Ureter (tissue), 1 donor: ENCODE data around the gene SH3BP1. TPM values are rescaled to one million over a fixed set of nuclear protein-coding genes. Genes with fewer than 3 reads are reported as not detected.
"Not testable (repeated sequence)": the region's sequence is repeated elsewhere in the genome, so short reads cannot be mapped to it uniquely, and the experiment has no call there.

Source experiments
- DNase-seq: peaks from one replicate; pipeline ENCODE4 v3.0.0-alpha.2; 2020; ENCODE audit warnings: low spot score
- total RNA-seq: library from RNA; stranded (reverse); gene quantifications from one replicate; pipeline ENCODE4 v1.2.4, GENCODE V29; 2023
- donor health status: DM: yes; HTN: yes; CAD: no.

Gene SH3BP1
- total RNA-seq: 56.2 TPM

DNA sequence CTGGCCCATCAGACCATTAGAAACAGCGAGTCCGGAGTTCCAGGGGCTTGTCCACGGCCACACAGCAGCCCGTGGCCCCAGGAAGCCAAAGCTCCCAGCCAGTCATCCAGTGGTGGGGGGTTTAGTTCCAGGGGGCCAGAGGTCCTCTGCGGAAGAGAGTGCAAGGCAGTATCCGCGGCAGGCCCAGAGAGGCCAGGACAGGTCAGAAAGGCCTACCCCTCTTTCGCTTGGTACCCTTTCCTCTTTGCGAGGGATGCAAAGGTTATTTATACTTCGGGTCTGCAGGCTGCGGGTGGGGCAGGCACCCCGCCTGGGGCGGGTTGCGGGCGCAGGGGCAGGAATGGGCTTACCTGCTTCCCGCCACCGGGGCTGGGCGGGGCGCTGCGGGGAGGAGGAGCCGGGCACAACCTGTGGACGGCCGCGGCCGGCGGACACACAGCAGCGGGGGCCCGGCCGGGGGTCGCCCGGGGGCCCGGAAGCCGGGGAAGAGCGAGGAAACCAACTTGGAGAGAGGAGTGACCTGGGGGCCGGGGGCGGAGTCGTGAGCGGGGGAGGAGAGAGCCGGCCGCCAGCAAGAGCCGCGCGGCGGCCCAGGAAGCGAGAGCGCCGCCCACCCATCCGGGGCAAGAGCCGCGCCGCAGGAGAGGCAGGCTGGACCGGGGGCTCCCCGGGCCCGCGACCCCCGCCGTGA is at the start of gene SH3BP1:
Gene SH3BP1, plus strand, starts transcription at position 600 of the 691 bp plus-strand sequence. CDS start 119 bp downstream, outside the sequence.
- peak; percentile 72 for DNase-seq

- not testable (repeated sequence) for DNase-seq
Measured at GRCh38 chr22:37591081-37591480, 48.4 kb upstream of the SH3BP1 start.

DNA sequence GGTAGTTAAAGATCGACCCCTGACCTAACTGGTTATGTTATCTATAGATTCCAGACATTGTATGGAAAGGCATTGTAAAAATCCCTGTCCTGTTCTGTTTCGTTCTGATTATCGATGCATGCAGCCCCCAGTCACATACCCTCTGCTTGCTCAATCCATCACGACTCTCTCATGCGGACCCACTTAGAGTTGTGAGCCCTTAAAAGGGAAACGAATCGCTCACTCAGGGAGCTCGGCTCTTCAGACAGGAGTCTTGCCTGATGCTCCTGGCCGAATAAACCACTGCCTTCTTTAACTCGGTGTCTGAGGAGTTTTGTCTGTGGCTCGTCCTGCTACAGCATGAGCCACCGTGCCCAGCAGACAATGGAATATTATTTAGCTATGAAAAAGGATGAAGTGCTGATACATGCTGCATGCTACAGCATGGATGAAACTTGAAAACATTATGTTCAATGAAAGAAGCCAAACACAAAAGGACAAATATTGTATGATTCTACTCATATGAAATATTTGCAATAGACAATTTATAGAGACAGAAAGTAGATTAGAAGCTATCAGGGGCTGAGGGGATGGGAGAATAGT is 47.6 kb upstream of the SH3BP1 start:
- no peak for DNase-seq

GRCh38 chr22:37594237-37594636 is 45.2 kb upstream of the SH3BP1 start:
- no peak for DNase-seq

DNA sequence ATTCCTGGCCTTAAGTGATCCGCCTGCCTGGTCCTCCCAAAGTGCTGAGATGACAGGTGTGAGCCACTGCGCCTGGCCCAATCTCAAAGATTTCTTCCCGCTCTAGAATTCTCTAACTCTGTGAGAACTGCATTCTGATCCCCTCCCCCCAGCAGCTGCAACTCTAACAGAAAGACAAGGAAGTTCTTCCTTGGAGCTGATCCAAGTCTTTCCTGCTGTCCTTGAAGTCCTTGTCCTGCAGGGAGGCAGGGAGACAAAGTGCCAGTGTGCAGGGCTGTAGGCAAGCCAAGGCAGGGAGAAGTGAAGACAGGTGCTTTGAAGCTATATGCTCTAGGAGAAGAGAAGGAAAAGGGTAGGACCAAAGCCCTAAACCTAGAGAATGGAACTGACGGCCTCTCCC is 40.3 kb upstream of the SH3BP1 start:
- DNase-seq: no peak

DNA sequence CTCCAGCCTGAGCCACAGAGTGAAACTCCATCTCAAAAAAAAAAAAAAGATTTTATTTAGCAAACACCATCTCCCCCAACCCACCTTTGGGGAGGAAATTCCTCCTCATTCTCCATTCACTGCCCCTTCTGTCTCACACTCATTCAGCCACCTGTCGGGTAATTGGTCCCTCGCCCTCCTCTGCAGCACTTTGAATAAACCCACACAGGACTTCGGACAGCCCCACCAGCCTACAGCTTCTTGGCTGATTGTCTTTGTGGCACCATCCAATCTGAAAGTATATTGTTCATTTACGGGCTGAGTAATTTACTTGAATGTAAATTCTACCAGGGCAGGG is 38.3 kb upstream of the SH3BP1 start:
- no peak for DNase-seq

GRCh38 chr22:37601540-37602442 is 37.7 kb upstream of the SH3BP1 start:
- no peak for DNase-seq

DNA sequence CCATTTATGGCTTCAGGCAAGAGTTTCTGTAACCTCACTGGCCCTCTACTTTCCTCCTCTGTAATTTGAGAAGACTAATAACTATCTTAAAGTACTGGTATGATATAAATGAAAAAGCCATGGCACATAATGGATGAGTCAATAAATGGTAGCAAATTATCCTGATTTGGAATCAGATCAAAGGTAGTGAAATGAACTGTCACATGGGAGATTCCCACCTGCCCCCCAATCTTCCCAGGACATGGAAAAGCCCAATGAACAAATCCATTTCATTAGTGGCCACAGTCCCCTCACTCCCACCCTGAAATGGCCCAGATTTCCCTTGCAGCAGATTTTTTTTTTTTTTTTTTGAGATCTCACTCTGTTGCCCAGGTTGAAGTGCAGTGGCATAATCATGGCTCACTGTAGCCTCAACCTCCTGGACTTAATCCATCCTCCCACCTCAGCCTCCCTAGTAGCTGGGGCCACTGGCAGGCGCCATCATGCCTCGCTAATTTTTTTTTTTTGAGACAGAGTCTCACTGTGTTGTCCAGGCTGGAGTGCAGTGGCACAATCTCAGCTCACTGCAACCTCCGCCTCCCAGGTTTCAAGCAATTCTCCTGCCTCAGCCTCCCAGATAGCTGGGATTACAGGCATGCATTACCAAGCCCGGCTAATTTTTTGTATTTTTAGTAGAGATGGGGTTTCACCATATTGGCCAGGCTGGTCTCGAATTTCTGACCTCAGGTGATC is 36.8 kb upstream of the SH3BP1 start:
- not testable (repeated sequence) for DNase-seq

GRCh38 chr22:37604074-37604473 is 35.4 kb upstream of the SH3BP1 start:
- no peak for DNase-seq

- DNase-seq: no peak
Measured at GRCh38 chr22:37604875-37605274, 34.6 kb upstream of the SH3BP1 start.

GRCh38 chr22:37607010-37607934 is 32.2 kb upstream of the SH3BP1 start:
- peak; percentile 93 for DNase-seq

DNA sequence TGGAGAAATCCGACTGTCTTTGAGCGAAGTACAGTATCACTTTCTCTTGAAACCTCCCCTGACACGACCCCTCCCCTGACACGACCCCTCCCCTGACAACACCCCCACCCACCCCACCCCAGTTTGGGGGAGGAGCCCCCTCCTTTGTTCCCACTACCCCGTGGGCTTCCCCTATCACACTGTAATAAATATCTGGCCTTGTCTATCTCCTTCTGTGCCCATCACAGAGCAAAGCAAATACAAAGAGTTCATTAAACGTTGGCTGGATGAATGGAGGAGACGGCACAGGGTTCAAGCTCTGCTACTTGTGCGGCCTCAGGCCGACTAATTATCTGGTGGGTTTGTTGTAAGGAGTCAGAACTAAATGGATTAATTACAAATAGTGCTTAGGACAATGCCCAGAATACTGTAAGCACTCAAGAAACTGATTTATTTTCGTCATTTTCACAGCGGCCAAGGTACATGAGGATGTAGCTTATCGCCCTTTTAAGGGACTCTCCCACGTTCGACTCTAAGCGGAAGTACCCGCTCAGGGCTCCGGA is 31.5 kb upstream of the SH3BP1 start:
- DNase-seq: no peak

- peak; percentile 95 for DNase-seq
Measured at GRCh38 chr22:37608477-37609239, 30.8 kb upstream of the SH3BP1 start, which contains the start of gene GGA1. Gene GGA1 (plus strand): TSS chr22:37608834. CDS start chr22:37608861, 27 bp downstream.

GRCh38 chr22:37609240-37610152 is 30.0 kb upstream of the SH3BP1 start:
- DNase-seq: no peak

DNA sequence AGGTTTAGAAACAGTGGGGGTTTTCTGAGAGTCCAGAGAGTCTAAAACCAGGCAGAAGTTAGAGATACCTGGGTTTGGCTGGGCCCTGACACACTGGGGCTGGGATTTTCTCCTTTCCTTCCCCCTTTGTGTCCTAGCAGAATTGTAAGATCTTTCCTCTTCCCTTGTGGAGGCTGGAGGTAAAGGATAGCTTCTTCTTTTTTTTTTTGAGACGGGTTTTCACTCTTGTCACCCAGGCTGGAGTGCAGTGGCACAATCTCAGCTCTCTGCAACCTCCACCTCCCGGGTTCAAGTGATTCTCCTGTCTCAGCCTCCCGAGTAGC is 29.4 kb upstream of the SH3BP1 start:
- DNase-seq: not testable (repeated sequence)

DNA sequence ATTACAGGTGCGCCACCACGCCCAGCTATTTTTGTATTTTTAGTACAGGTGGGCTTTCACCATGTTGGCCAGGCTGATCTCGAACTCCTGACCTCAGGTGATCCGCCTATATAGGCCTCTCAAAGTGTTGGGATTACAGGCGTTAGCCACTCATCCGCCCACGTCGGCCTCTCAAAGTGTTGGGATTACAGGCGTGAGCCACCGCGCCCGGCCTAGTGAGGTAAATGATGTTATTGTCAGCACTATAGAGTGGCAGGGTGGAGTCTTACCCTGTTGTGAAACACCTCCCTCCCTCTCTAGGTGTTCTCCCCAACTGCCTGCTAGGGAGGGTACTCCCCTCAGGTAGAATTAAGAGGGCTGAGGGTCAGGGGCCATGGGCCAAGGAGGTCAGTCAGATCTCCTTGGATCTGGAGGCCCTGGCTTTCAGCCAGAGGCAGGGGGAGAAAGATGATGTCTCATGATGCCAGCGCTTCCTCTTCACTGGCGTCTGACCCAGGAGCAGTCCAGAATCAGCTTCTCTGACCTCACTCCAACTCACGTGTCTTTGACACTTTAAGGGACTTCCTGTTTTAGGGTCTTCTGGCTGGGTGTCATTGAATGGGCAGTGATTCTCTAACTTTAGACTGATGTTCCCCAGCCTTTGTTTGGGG is 28.9 kb upstream of the SH3BP1 start:
- DNase-seq: no peak

GRCh38 chr22:37611207-37611606 is 28.3 kb upstream of the SH3BP1 start:
- no peak for DNase-seq
